ENCODE data around the gene SOX18.

Gene SOX18

DNA sequence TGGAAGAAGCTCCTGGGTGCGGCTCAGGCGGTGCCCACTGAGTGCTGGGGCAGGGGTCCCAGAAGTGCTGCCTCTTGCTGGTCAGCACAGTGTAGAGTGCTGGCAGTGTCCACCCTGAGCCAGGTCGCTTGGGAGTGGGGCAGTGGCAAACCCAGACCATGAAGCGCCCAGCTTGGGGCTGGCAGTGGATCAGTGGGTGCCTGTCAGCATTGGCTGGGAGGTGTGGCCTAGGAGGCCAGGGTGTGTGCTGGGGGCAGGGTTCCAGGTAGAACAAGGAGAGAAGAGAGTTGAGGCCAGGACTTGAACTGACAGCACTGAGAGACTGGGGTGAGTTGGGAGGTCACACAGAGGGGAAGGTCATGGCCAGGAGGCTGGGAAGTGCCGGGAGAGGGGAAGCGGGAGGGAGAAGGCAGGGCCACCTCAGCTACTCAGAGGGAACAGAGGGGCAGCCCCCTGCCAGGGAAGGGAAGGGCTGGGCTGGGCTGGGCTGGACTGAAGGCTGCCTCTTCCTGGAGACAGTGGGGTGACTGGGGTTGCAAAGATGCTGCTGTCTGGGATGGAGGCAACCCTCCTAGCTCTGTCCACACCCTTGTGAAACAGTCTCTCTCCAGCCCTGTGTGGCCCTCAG, 17.7 kb upstream of the SOX18 start:
- no peak for TF ChIP-seq FOXP2 (optimal IDR thresholded peaks at IDR 0.05; ENCODE audit: control extremely low read depth, extremely low read length, insufficient read depth)
- TF ChIP-seq EZH2 (IDR thresholded peaks at IDR 0.05), result no peak
- no peak for TF ChIP-seq POLR2AphosphoS5 (IDR thresholded peaks at IDR 0.05; ENCODE audit: borderline replicate concordance, low read depth, low read length)
- no peak for DNase-seq (ENCODE audit: low read depth, low spot score)
- Histone ChIP-seq H3K36me3 (ENCODE audit: insufficient read depth, low read length) (no peaks in the 10 kb centered on the region), H3K9me3 (ENCODE audit: low read depth, low read length) (no peaks in the 10 kb centered on the region), H3K4me3 (no peak overlapping the region), H3K9ac (ENCODE audit: insufficient read length) (no peak overlapping the region), H3K27ac (no peak overlapping the region)

- Histone ChIP-seq H3K4me3 (no peak overlapping the region), H3K9ac (ENCODE audit: insufficient read length) (no peak overlapping the region), H3K9me3 (ENCODE audit: low read depth, low read length) (no peaks in the 10 kb centered on the region), H3K36me3 (ENCODE audit: insufficient read depth, low read length) (no peaks in the 10 kb centered on the region), H3K27ac (no peak overlapping the region)
- TF ChIP-seq FOXP2 (optimal IDR thresholded peaks at IDR 0.05; ENCODE audit: control extremely low read depth, extremely low read length, insufficient read depth) (no peak), EZH2 (IDR thresholded peaks at IDR 0.05) (no peak), POLR2AphosphoS5 (IDR thresholded peaks at IDR 0.05; ENCODE audit: borderline replicate concordance, low read depth, low read length) (no peak)
- no peak for DNase-seq (ENCODE audit: low read depth, low spot score)
Measured at GRCh38 chr20:64065974-64066343, 16.5 kb upstream of the SOX18 start.

DNA sequence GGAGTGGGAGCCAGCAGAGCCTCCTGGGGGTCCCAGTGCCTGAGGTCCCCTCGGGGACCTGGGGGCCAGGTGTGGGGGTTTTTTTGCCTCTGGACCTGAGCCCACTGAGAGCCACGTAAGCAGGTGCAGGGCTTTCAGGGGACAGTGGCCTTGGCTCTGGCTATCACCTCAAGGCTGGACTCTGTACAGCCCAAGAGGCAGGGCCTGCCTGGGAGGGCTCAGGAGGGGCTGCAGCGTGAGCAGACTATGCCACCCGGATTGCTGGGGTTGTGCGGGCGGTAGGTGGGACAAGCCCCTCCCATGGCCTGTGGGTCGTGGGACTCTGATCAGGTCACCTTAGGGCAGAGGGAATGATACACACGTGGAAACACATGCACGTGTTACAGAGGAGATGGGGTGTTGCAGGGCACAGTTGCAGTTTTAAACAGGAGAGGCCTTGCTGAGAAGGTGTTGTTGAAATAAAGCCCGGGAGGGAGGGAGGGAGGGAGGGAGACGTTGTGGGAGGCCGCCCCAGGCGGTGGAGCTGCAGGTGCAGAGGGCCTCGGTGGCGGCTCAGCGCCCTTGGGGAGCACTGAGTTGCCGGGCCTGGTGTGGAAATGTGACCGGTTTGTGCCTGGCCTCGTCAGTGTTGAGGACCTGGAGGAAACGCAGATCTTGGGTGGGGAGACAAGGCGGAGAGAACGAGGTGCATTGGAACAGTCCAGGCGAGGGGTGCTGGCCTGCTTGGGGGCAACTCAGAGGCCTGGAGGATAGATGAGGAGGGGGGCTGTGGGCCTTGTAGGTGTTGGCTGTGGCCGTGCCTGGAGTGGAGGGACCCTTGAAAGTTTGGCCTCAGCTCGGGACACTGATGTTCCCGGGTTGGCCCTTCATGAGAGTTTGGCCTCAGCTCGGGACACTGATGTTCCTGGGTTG, 15.9 kb upstream of the SOX18 start:
- H3K4me3 ChIP-seq, result no peak overlapping the region
- no peak overlapping the region for H3K27ac ChIP-seq
- TF ChIP-seq FOXP2 (optimal IDR thresholded peaks at IDR 0.05; ENCODE audit: control extremely low read depth, extremely low read length, insufficient read depth), result no peak
- no peak for TF ChIP-seq EZH2 (IDR thresholded peaks at IDR 0.05)
- no peak for TF ChIP-seq POLR2AphosphoS5 (IDR thresholded peaks at IDR 0.05; ENCODE audit: borderline replicate concordance, low read depth, low read length)
- no peaks in the 10 kb centered on the region for H3K36me3 ChIP-seq (ENCODE audit: insufficient read depth, low read length)
- DNase-seq (ENCODE audit: low read depth, low spot score), result no peak
- H3K9me3 ChIP-seq (ENCODE audit: low read depth, low read length), result no peaks in the 10 kb centered on the region
- no peak overlapping the region for H3K9ac ChIP-seq (ENCODE audit: insufficient read length)

GRCh38 chr20:64064145-64064698, 14.8 kb upstream of the SOX18 start:
- no peak overlapping the region for H3K9ac ChIP-seq (ENCODE audit: insufficient read length)
- no peak for DNase-seq (ENCODE audit: low read depth, low spot score)
- peak overlapping the region; percentile 87 for H3K4me3 ChIP-seq
- no peaks in the 10 kb centered on the region for H3K9me3 ChIP-seq (ENCODE audit: low read depth, low read length)
- TF ChIP-seq EZH2 (IDR thresholded peaks at IDR 0.05), result no peak
- TF ChIP-seq POLR2AphosphoS5 (IDR thresholded peaks at IDR 0.05; ENCODE audit: borderline replicate concordance, low read depth, low read length), result no peak
- no peak for TF ChIP-seq FOXP2 (optimal IDR thresholded peaks at IDR 0.05; ENCODE audit: control extremely low read depth, extremely low read length, insufficient read depth)
- no peak overlapping the region for H3K27ac ChIP-seq
- H3K36me3 ChIP-seq (ENCODE audit: insufficient read depth, low read length), result no peaks in the 10 kb centered on the region

GRCh38 chr20:64063389-64064144, 14.1 kb upstream of the SOX18 start:
- TF ChIP-seq EZH2 (IDR thresholded peaks at IDR 0.05) (no peak), FOXP2 (optimal IDR thresholded peaks at IDR 0.05; ENCODE audit: control extremely low read depth, extremely low read length, insufficient read depth) (no peak), POLR2AphosphoS5 (IDR thresholded peaks at IDR 0.05; ENCODE audit: borderline replicate concordance, low read depth, low read length) (no peak)
- peak overlapping the region; percentile 87 for H3K4me3 ChIP-seq
- H3K9me3 ChIP-seq (ENCODE audit: low read depth, low read length), result no peaks in the 10 kb centered on the region
- no peak for DNase-seq (ENCODE audit: low read depth, low spot score)
- peak overlapping the region; percentile 76 for H3K9ac ChIP-seq (ENCODE audit: insufficient read length)
- H3K27ac ChIP-seq, result no peak overlapping the region
- no peaks in the 10 kb centered on the region for H3K36me3 ChIP-seq (ENCODE audit: insufficient read depth, low read length)

DNA sequence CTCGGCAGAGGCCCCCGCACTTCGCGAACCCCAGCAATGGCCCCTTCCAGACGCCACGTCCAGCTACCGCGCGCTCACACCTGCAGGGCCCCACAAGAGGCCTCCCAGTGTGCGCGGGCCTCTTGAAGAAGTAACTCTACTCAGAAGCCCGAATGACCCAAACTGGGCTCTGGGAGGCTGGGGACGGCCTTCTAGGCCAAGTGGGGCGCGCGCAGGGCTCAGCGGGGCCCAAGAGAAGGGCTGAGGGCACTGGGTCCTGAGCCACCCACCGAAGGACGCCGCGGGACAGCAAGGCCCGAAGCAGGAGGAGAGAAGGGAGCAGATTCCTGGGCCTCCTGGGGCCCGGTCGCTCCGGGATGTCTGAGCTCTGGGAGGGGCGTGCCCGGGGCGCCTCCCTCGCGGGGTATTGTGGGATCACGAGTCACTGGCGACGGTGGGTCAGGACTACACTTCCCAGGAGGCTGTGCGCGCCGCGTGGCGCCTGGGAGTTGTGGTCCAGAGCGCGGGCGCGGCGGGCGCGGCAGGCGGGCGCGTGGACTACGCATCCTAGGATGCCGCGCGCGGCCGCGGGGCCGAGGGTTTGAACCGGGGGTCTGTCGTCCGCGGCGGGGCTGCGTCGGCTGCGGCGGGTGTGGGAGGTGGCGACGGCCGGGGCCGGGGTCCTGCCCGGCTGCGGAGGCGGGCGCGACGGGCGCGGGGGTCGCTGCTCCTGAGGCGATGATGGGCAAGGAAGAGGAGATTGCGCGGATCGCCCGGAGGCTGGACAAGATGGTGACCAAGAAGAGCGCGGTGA, 13.4 kb upstream of the SOX18 start, which contains the start of gene TCEA2:
Gene TCEA2, plus strand, starts transcription at position 603 of the 793 bp plus-strand sequence. Its CDS starts 115 bp downstream, at position 718.
- TF ChIP-seq EZH2 (IDR thresholded peaks at IDR 0.05) (no peak), POLR2AphosphoS5 (IDR thresholded peaks at IDR 0.05; ENCODE audit: borderline replicate concordance, low read depth, low read length) (peak; percentile 75)
- Histone ChIP-seq H3K9me3 (ENCODE audit: low read depth, low read length) (no peaks in the 10 kb centered on the region), H3K9ac (ENCODE audit: insufficient read length) (peak within 1 kb of the TSS; percentile 78), H3K4me3 (peak within 1 kb of the TSS; percentile 87), H3K27ac (peak within 1 kb of the TSS; percentile 26; the same call in 1 of the 2 replicates), H3K36me3 (ENCODE audit: insufficient read depth, low read length) (no peaks in the 10 kb centered on the region)
- DNase-seq (ENCODE audit: low read depth, low spot score), result peak; percentile 57

DNA sequence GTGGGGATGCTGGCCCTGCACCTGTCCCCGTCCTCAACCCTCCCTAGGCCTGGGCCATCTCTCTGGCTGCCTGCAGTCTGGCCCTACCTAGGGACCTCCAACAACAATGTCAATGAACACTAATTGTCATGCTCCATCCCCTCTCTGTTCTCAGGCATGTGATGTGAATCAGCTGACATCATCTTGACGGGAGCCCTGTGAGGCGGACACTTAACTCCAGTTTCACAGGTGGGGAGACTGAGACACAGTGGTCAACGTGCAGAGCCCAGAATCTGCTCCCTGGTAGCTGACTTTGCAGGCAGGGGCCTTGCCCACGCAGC, 12.8 kb upstream of the SOX18 start:
- H3K27ac ChIP-seq, result peak overlapping the region; percentile 26; the same call in 1 of the 2 replicates
- H3K9me3 ChIP-seq (ENCODE audit: low read depth, low read length), result no peaks in the 10 kb centered on the region
- no peaks in the 10 kb centered on the region for H3K36me3 ChIP-seq (ENCODE audit: insufficient read depth, low read length)
- peak overlapping the region; percentile 78 for H3K9ac ChIP-seq (ENCODE audit: insufficient read length)
- TF ChIP-seq POLR2AphosphoS5 (IDR thresholded peaks at IDR 0.05; ENCODE audit: borderline replicate concordance, low read depth, low read length), result no peak
- TF ChIP-seq FOXP2 (optimal IDR thresholded peaks at IDR 0.05; ENCODE audit: control extremely low read depth, extremely low read length, insufficient read depth), result no peak
- no peak for TF ChIP-seq EZH2 (IDR thresholded peaks at IDR 0.05)
- DNase-seq (ENCODE audit: low read depth, low spot score), result no peak
- H3K4me3 ChIP-seq, result peak overlapping the region; percentile 87; the same call in 1 of the 2 replicates
